H1 (cell line): ENCODE results near the gene DPP4. TPM values are rescaled to one million over a fixed set of nuclear protein-coding genes. Genes with fewer than 3 reads are reported as not detected.

Source experiments
- polyA plus RNA-seq, 7 experiments: library from polyadenylated mRNA; depleted of rRNA in 3 of 7; stranded (reverse) in 5 of 7; unstranded in 2 of 7; fragments of >200 nt in 5 of 7; fragments of 200-250 nt in 2 of 7; gene quantifications; 1 replicate in 5 of 7; 2 replicates in 1 of 7; 4 replicates in 1 of 7; pipeline versions ENCODE4 v1.2.1 to v1.2.3, GENCODE V29; 2011 to 2013; ENCODE audit warnings: missing spikeins in 2 of 7, mixed read lengths in 2 of 7
- small RNA-seq: library from polyadenylated mRNA; stranded (forward); fragments of <200 nt; extraction: miRNeasy Mini kit (QIAGEN cat#:217004); gene quantifications from one replicate; pipeline ENCODE3, GENCODE V24; 2013; ENCODE audit not compliant: insufficient read depth
- total RNA-seq: library from RNA; stranded (reverse); fragmentation: NEBNext Ultra II Directional; extraction: Animal tissue kit (Norgen Biotek cat#: 25700); gene quantifications from 2 replicates; pipeline ENCODE4 v1.2.1, GENCODE V29; 2021

The DPP4 gene
- total and polyA plus RNA-seq, 2 of the 8 experiments (the other 6 are each of a cell fraction or from before 2014, with no cell fraction given) = 1.3 to 3.1 TPM

Small RNAs within 50 kb of the gene (small RNA-seq; reads per million reads assigned to genes)
- gene TIMM8AP1 = not detected

Other genes with a start within 250 kb of the DPP4 start
- gene GCG, start 78.0 kb upstream of the DPP4 start, total RNA-seq = not detected in 2 replicates
- not detected in 2 replicates for gene GCG, start 78.0 kb upstream of the DPP4 start, polyA plus RNA-seq (2011; rRNA removed)
- not detected in 2 replicates for gene FAP, start 169.2 kb upstream of the DPP4 start, total RNA-seq
- gene FAP, start 169.2 kb upstream of the DPP4 start, polyA plus RNA-seq (2011; rRNA removed) = not detected in 2 replicates
- 1.2 and 2.0 TPM in 2 replicates for gene IFIH1, start 244.5 kb upstream of the DPP4 start, total RNA-seq
- 0.20 and 0.32 TPM in 2 replicates for gene IFIH1, start 244.5 kb upstream of the DPP4 start, polyA plus RNA-seq (2011; rRNA removed)